Measurements from ENCODE around the gene CYB5D1. TPM values are rescaled to one million over a fixed set of nuclear protein-coding genes. Genes with fewer than 3 reads are reported as not detected.
A peak's percentile ranks its signal among the peaks of the same experiment; 100 is the strongest.

CYB5D1 gene
- total and polyA plus RNA-seq, 7 experiments from 2014 or later, result 7.5 to 14.2 (median 9.0) TPM

- H3K4me3 Mint-ChIP-seq, result no peak overlapping the region
- H3K4me3 ChIP-seq (ENCODE audit: low read length), result no peak overlapping the region
- H3K4me1 Mint-ChIP-seq, result peaks cover 0 to 3% (median 0%) of the 10 kb centered on the region in 7 donors
- no peak overlapping the region for H3K27ac Mint-ChIP-seq
- POLR2A ChIA-PET, result no interaction called here
- intact Hi-C loops (cut with micrococcal nuclease), result no loop called here
- H3K36me3 ChIP-seq (ENCODE audit: control insufficient read depth in 2 of 3, insufficient read depth in 3 of 3, low read length in 3 of 3), result no peaks in the 10 kb centered on the region
- CTCF ChIA-PET, result no interaction called here
- DNase-seq, result no peak
- H3K9me3 Mint-ChIP-seq, result no peaks in the 10 kb centered on the region
- H3K4me1 ChIP-seq (ENCODE audit: control insufficient read depth in 2 of 2, insufficient read depth in 2 of 2, low read length in 2 of 2), result no peaks in the 10 kb centered on the region
- no peaks in the 10 kb centered on the region for H3K36me3 Mint-ChIP-seq
- H3K27me3 Mint-ChIP-seq, result peaks cover 0 to 4% (median 0%) of the 10 kb centered on the region in 5 donors
- no peaks in the 10 kb centered on the region for H3K27me3 ChIP-seq (ENCODE audit: control insufficient read depth in 2 of 2, insufficient read depth in 2 of 2, low read length in 2 of 2)
- no peak overlapping the region for H3K27ac ChIP-seq (ENCODE audit: low read depth, low read length)
- no peak for ATAC-seq
- no peaks in the 10 kb centered on the region for H3K9me3 ChIP-seq (ENCODE audit: control insufficient read depth in 2 of 3, low read length in 3 of 3)
Observed at GRCh38 chr17:7817643-7817964, 40.2 kb upstream of the CYB5D1 start.

- ChIA-PET CTCF (interaction anchor here (0.6 kb wide), 1 partner anchor 10 kb away, joined by 4 read pairs; no protein-coding TSS in a partner anchor), POLR2A (no interaction called here)
- H3K27me3 Mint-ChIP-seq, result peaks cover 0 to 4% (median 0%) of the 10 kb centered on the region in 5 donors
- H3K36me3 Mint-ChIP-seq, result no peaks in the 10 kb centered on the region
- peaks cover 0 to 5% (median 0%) of the 10 kb centered on the region in 7 donors for H3K4me1 Mint-ChIP-seq
- no peak overlapping the region for H3K4me3 Mint-ChIP-seq
- H3K9me3 Mint-ChIP-seq, result no peaks in the 10 kb centered on the region
- Histone ChIP-seq H3K27ac (ENCODE audit: low read depth, low read length) (no peak overlapping the region), H3K36me3 (ENCODE audit: control insufficient read depth in 2 of 3, insufficient read depth in 3 of 3, low read length in 3 of 3) (no peaks in the 10 kb centered on the region), H3K9me3 (ENCODE audit: control insufficient read depth in 2 of 3, low read length in 3 of 3) (no peaks in the 10 kb centered on the region), H3K4me1 (ENCODE audit: control insufficient read depth in 2 of 2, insufficient read depth in 2 of 2, low read length in 2 of 2) (no peaks in the 10 kb centered on the region), H3K27me3 (ENCODE audit: control insufficient read depth in 2 of 2, insufficient read depth in 2 of 2, low read length in 2 of 2) (no peaks in the 10 kb centered on the region), H3K4me3 (ENCODE audit: low read length) (no peak overlapping the region)
- intact Hi-C loops (cut with micrococcal nuclease), result no loop called here
- ATAC-seq (no peak), DNase-seq (no peak)
- H3K27ac Mint-ChIP-seq, result no peak overlapping the region
Observed at GRCh38 chr17:7818026-7818425, 39.8 kb upstream of the CYB5D1 start.

GRCh38 chr17:7818746-7819645, 38.8 kb upstream of the CYB5D1 start:
- Histone ChIP-seq H3K27ac (ENCODE audit: low read depth, low read length) (no peak overlapping the region), H3K36me3 (ENCODE audit: control insufficient read depth in 2 of 3, insufficient read depth in 3 of 3, low read length in 3 of 3) (no peaks in the 10 kb centered on the region), H3K4me1 (ENCODE audit: control insufficient read depth in 2 of 2, insufficient read depth in 2 of 2, low read length in 2 of 2) (no peaks in the 10 kb centered on the region), H3K27me3 (ENCODE audit: control insufficient read depth in 2 of 2, insufficient read depth in 2 of 2, low read length in 2 of 2) (no peaks in the 10 kb centered on the region), H3K9me3 (ENCODE audit: control insufficient read depth in 2 of 3, low read length in 3 of 3) (no peaks in the 10 kb centered on the region), H3K4me3 (ENCODE audit: low read length) (no peak overlapping the region)
- CTCF ChIA-PET, result interaction anchor here (0.6 kb wide), 2 partner anchors 9 to 13 kb away, joined by 3 to 4 read pairs; no protein-coding TSS in a partner anchor
- Mint-ChIP-seq H3K27me3 (peaks cover 0 to 4% (median 0%) of the 10 kb centered on the region in 5 donors), H3K4me1 (peaks cover 0 to 5% (median 0%) of the 10 kb centered on the region in 7 donors), H3K36me3 (no peaks in the 10 kb centered on the region), H3K4me3 (no peak overlapping the region), H3K27ac (no peak overlapping the region), H3K9me3 (no peaks in the 10 kb centered on the region)
- POLR2A ChIA-PET, result no interaction called here
- ATAC-seq (no peak), DNase-seq (no peak)
- intact Hi-C loops (cut with micrococcal nuclease), result no loop called here

- H3K9me3 ChIP-seq (ENCODE audit: control insufficient read depth in 2 of 3, low read length in 3 of 3), result no peaks in the 10 kb centered on the region
- ATAC-seq (no peak), DNase-seq (no peak)
- Mint-ChIP-seq H3K36me3 (no peaks in the 10 kb centered on the region), H3K4me1 (peaks cover 0 to 5% (median 0%) of the 10 kb centered on the region in 7 donors), H3K9me3 (no peaks in the 10 kb centered on the region), H3K27me3 (peaks cover 0 to 5% (median 0%) of the 10 kb centered on the region in 5 donors), H3K27ac (no peak overlapping the region), H3K4me3 (no peak overlapping the region)
- intact Hi-C loops (cut with micrococcal nuclease), result loop anchor here in 1 of 2 donors (10.0 kb wide), 1 partner anchor 75 kb away; no protein-coding TSS in a partner anchor
- ChIA-PET POLR2A (interaction anchor here (1.0 kb wide), 1 partner anchor 15 kb away, joined by 3 read pairs; no protein-coding TSS in a partner anchor), CTCF (interaction anchor here (2.0 kb wide), 1 partner anchor 18 kb away, joined by 5 read pairs; no protein-coding TSS in a partner anchor)
- H3K4me1 ChIP-seq (ENCODE audit: control insufficient read depth in 2 of 2, insufficient read depth in 2 of 2, low read length in 2 of 2), result no peaks in the 10 kb centered on the region
- H3K27ac ChIP-seq (ENCODE audit: low read depth, low read length), result no peak overlapping the region
- H3K36me3 ChIP-seq (ENCODE audit: control insufficient read depth in 2 of 3, insufficient read depth in 3 of 3, low read length in 3 of 3), result no peaks in the 10 kb centered on the region
- no peak overlapping the region for H3K4me3 ChIP-seq (ENCODE audit: low read length)
- H3K27me3 ChIP-seq (ENCODE audit: control insufficient read depth in 2 of 2, insufficient read depth in 2 of 2, low read length in 2 of 2), result no peaks in the 10 kb centered on the region
Observed at GRCh38 chr17:7820231-7820630, 37.6 kb upstream of the CYB5D1 start.

DNA sequence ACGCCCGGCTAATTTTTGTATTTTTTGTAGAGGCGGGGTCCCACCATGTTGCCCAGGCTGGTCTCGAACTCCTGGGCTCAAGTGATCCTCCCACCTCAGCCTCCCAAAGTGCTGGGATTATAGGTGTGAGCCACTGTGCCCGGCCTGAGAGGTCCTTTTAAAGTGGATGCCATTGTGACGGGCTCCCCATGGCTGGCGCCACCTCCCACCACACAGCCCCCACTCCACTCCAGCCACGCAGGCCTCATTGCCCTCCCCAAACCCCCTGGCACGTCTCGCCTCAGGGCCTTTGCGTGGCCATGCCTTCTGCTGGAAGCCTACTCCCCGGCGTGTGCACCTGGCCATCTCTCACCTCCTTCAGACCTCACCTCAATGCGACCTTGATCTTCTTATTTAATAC, 35.7 kb upstream of the CYB5D1 start:
- no peak overlapping the region for H3K4me3 Mint-ChIP-seq
- no peak overlapping the region for H3K4me3 ChIP-seq (ENCODE audit: low read length)
- ChIA-PET CTCF (interaction anchor here (1.0 to 2.2 kb wide), 5 partner anchors 11 to 219 kb away, joined by 3 to 9 read pairs (median 5); no protein-coding TSS in a partner anchor), POLR2A (no interaction called here)
- no peaks in the 10 kb centered on the region for H3K9me3 ChIP-seq (ENCODE audit: control insufficient read depth in 2 of 3, low read length in 3 of 3)
- DNase-seq (no peak), ATAC-seq (no peak)
- no peak overlapping the region for H3K27ac ChIP-seq (ENCODE audit: low read depth, low read length)
- peak overlapping the region in 1 of 9 donors; percentile 10 for H3K27ac Mint-ChIP-seq
- no peaks in the 10 kb centered on the region for H3K9me3 Mint-ChIP-seq
- H3K36me3 Mint-ChIP-seq, result no peaks in the 10 kb centered on the region
- intact Hi-C loops (cut with micrococcal nuclease), result loop anchor here (1.0 to 10.0 kb wide), 9 partner anchors 11 to 235 kb away; partner anchors contain the start of genes KDM6B (in 1 of the 2) and NAA38 (in 1 of the 2)
- peaks cover 0 to 5% (median 0%) of the 10 kb centered on the region in 7 donors for H3K4me1 Mint-ChIP-seq
- H3K27me3 ChIP-seq (ENCODE audit: control insufficient read depth in 2 of 2, insufficient read depth in 2 of 2, low read length in 2 of 2), result no peaks in the 10 kb centered on the region
- no peaks in the 10 kb centered on the region for H3K4me1 ChIP-seq (ENCODE audit: control insufficient read depth in 2 of 2, insufficient read depth in 2 of 2, low read length in 2 of 2)
- H3K27me3 Mint-ChIP-seq, result peaks cover 0 to 15% (median 0%) of the 10 kb centered on the region in 5 donors
- no peaks in the 10 kb centered on the region for H3K36me3 ChIP-seq (ENCODE audit: control insufficient read depth in 2 of 3, insufficient read depth in 3 of 3, low read length in 3 of 3)

GRCh38 chr17:7823581-7824001, 34.2 kb upstream of the CYB5D1 start:
- Mint-ChIP-seq H3K9me3 (no peaks in the 10 kb centered on the region), H3K4me3 (no peak overlapping the region)
- POLR2A ChIA-PET, result interaction anchor here (0.6 kb wide), 1 partner anchor 20 kb away, joined by 3 read pairs; no protein-coding TSS in a partner anchor

More at GRCh38 chr17:7823581-7824001, 34.2 kb upstream of the CYB5D1 start:
- H3K4me3 ChIP-seq (ENCODE audit: low read length), result no peak overlapping the region
- no peaks in the 10 kb centered on the region for H3K9me3 ChIP-seq (ENCODE audit: control insufficient read depth in 2 of 3, low read length in 3 of 3)
- peaks cover 0 to 5% (median 0%) of the 10 kb centered on the region in 7 donors for H3K4me1 Mint-ChIP-seq
- H3K27me3 Mint-ChIP-seq, result peaks cover 0 to 23% (median 0%) of the 10 kb centered on the region in 5 donors
- H3K36me3 Mint-ChIP-seq, result no peaks in the 10 kb centered on the region
- no peak overlapping the region for H3K27ac ChIP-seq (ENCODE audit: low read depth, low read length)
- no peaks in the 10 kb centered on the region for H3K4me1 ChIP-seq (ENCODE audit: control insufficient read depth in 2 of 2, insufficient read depth in 2 of 2, low read length in 2 of 2)
- no peaks in the 10 kb centered on the region for H3K36me3 ChIP-seq (ENCODE audit: control insufficient read depth in 2 of 3, insufficient read depth in 3 of 3, low read length in 3 of 3)
- intact Hi-C loops (cut with micrococcal nuclease), result loop anchor here in 1 of 2 donors (10.0 kb wide), 1 partner anchor 79 kb away; no protein-coding TSS in a partner anchor
- H3K27me3 ChIP-seq (ENCODE audit: control insufficient read depth in 2 of 2, insufficient read depth in 2 of 2, low read length in 2 of 2), result no peaks in the 10 kb centered on the region
- H3K27ac Mint-ChIP-seq, result peak overlapping the region in 1 of 9 donors; percentile 38
- CTCF ChIA-PET, result interaction anchor here (0.6 to 2.2 kb wide), 10 partner anchors 9 to 293 kb away, joined by 3 to 8 read pairs (median 4); partner anchors contain the start of genes CYB5D1 and NAA38
- ATAC-seq (no peak), DNase-seq (no peak)
